Measurements from ENCODE around the gene SPATA45.
A peak's percentile ranks its signal among the peaks of the same experiment; 100 is the strongest.

Gene SPATA45

GRCh38 chr1:212828395-212828794 lies 19.1 kb downstream of the SPATA45 start:
- DNase-seq (ENCODE audit: low read depth): no peak

- no peak for DNase-seq (ENCODE audit: low read depth)
These were observed 19.6 kb downstream of the SPATA45 start for GRCh38 chr1:212827831-212828278.

GRCh38 chr1:212827171-212827776 lies 20.2 kb downstream of the SPATA45 start:
- DNase-seq (ENCODE audit: low read depth): no peak

GRCh38 chr1:212825798-212826452 lies 21.5 kb downstream of the SPATA45 start:
- no peak for DNase-seq (ENCODE audit: low read depth)

- no peak for DNase-seq (ENCODE audit: low read depth)
These were observed 23.2 kb downstream of the SPATA45 start for GRCh38 chr1:212824201-212824600.

GRCh38 chr1:212822956-212823355 lies 24.5 kb downstream of the SPATA45 start:
- DNase-seq (ENCODE audit: low read depth): no peak

GRCh38 chr1:212820969-212821368 lies 26.5 kb downstream of the SPATA45 start:
- no peak for DNase-seq (ENCODE audit: low read depth)

GRCh38 chr1:212819726-212820125 lies 27.7 kb downstream of the SPATA45 start:
- DNase-seq (ENCODE audit: low read depth): no peak

GRCh38 chr1:212816567-212817278 lies 30.7 kb downstream of the SPATA45 start:
- DNase-seq (ENCODE audit: low read depth): no peak

- DNase-seq (ENCODE audit: low read depth): no peak
These were observed 32.7 kb downstream of the SPATA45 start for GRCh38 chr1:212814537-212815334.

GRCh38 chr1:212805767-212806166 lies 41.7 kb downstream of the SPATA45 start:
- no peak for DNase-seq (ENCODE audit: low read depth)

GRCh38 chr1:212797681-212798080 lies 49.8 kb downstream of the SPATA45 start:
- DNase-seq (ENCODE audit: low read depth): no peak

- DNase-seq (ENCODE audit: low read depth): no peak
These were observed 52.9 kb downstream of the SPATA45 start for GRCh38 chr1:212794561-212795014.

- no peak for DNase-seq (ENCODE audit: low read depth)
These were observed 55.0 kb downstream of the SPATA45 start for GRCh38 chr1:212792396-212792908.

GRCh38 chr1:212791676-212792395 lies 55.6 kb downstream of the SPATA45 start, which contains the start of the genes NSL1 and TATDN3:
Gene NSL1 (minus strand): TSS chr1:212791777. CDS start chr1:212791763, 14 bp downstream.
Gene TATDN3 (plus strand): TSS chr1:212791894. CDS start chr1:212791922, 28 bp downstream.
- DNase-seq (ENCODE audit: low read depth): peak; percentile 87

GRCh38 chr1:212791261-212791675 lies 56.2 kb downstream of the SPATA45 start:
- no peak for DNase-seq (ENCODE audit: low read depth)

GRCh38 chr1:212785871-212786270 lies 61.6 kb downstream of the SPATA45 start:
- no peak for DNase-seq (ENCODE audit: low read depth)

- no peak for DNase-seq (ENCODE audit: low read depth)
These were observed 63.5 kb downstream of the SPATA45 start for GRCh38 chr1:212783976-212784375.

GRCh38 chr1:212782422-212783154 lies 64.9 kb downstream of the SPATA45 start:
- DNase-seq (ENCODE audit: low read depth): no peak

GRCh38 chr1:212781225-212781624 lies 66.2 kb downstream of the SPATA45 start:
- DNase-seq (ENCODE audit: low read depth): no peak

Measured in stimulated activated CD4-positive, alpha-beta T cell treated with anti-CD3 and anti-CD28 coated beads, Interleukin-2, amount 100 ng/mL, for 4 hours (primary cell).